NOMO-1 treated with dmso at 0.1 percent for 144 hours (cell line): ENCODE measurements around the gene PPIL3.
"Not testable (repeated sequence)": the region's sequence is repeated elsewhere in the genome, so short reads cannot be mapped to it uniquely, and the experiment has no call there.

ENCODE experiments used
- DNase-seq: peaks from one replicate; lab custom pipeline; 2025; ENCODE audit not compliant: unreplicated experiment; lab: John Stamatoyannopoulos, UW

Gene PPIL3

DNA sequence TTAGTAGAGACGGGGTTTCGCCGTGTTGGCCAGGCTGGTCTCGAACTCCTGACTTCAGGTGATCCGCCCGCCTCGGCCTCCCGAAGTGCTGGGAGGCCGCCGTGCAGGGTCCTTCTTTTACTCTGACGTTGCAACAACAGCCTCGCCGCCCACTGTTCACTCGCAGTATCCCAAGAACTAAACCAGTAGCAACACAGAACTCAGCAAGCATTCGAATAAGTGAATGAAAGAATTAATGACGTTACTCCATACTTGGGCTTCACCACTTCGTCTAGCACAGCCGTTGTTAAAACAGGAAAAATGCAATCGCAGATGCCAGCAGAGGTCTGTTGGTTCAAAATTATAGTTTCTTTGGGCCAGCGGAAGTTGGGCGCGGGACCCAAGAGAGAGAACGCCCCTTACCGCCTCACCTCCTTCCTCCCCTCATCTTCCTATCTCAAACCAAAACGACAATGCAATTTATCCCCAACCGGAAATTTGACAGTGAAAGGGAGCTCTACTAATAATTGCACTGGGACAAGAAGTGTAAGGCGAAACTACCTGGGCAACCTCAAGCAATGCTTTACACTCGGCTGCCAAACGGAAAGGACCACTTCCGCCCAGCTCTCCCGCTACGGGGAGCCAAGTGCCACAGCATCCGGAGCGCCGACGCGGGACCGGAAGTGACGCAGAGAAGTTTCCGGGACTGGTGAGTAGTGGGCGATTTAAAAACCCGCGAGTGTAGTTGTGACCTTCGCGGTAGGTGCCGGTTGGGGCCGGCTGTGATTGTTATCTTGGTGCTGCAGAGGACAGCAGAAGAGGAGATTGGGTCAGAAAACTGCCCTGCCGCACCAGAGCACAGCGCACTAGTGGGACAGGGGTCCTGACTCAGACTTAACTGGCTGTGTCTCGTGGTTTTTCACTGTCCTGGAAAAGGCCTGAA is at the start of gene PPIL3, which contains the start of gene NIF3L1:
PPIL3 (minus strand) TSS at position 374 of the 922 bp plus-strand sequence. CDS start 1,462 bp downstream, outside the sequence.
NIF3L1 (plus strand) TSS at position 668 of the 922 bp plus-strand sequence. CDS start 2,573 bp downstream, outside the sequence.
- DNase-seq: peak; percentile 94

GRCh38 chr2:200930947-200931626 is 42.2 kb upstream of the PPIL3 start:
- peak; percentile 14 for DNase-seq

DNA sequence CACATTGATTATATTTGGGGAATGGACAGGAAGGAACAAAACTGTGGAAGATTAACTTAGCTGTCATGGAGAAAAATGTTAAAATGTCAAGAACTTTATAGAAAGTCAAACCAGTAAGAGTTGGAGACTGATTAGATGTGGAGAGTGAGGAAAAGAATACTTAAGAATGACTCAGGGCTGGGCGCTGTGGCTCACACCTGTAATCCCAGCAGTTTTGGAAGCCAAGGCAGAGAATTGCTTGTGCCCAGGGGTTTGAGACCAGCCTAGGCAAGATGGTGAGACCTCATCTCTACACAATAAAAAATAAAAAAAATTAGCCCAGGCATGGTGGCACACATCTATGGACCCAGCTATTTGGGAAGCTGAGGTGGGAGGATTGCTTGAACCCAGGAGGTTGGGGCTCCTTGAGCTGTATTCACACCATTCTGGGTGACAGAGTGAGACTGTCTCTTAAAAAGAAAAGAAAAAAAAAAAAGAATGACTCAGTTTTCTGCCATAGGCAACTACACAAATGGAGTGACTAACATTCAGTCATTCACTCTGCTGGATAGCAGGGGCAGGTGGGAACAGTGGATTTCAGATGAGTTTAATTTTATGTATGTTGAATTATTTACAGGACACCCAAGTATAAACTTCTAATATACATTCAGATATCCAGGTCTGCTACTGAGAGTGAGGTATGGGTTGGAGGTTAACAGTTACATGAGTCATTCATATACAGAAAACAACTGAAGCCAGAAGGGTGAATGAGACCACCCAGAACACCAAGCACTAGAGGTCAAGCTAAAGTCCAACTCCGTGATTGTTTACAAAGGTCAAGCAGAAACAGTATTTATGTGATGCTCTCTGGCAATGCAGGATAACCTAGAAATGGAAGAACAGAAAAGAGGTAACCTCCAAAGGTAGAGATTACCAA is 40.7 kb upstream of the PPIL3 start:
- no peak for DNase-seq

DNA sequence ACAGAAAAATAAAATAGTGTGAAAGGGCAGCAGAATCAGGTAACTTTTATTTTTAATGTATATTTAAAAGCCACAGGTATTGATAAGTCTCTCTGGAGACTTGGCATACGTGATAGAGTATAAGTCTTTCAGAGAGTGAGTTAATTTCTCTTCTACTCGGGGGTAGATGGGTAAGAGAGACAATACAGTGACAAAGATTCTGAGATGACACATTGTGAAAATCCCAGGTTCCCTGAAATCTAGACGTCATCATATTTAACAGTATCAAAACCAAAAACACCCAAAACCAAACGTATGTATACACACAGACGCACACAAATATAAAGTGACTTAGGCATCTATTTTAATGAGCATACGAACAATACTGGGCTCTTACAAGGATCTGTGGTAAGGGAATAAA is 33.6 kb upstream of the PPIL3 start:
- DNase-seq: no peak

- DNase-seq: no peak
Observed at GRCh38 chr2:200913654-200914053, 24.8 kb upstream of the PPIL3 start.

GRCh38 chr2:200909958-200910357 is 21.1 kb upstream of the PPIL3 start:
- no peak for DNase-seq

DNA sequence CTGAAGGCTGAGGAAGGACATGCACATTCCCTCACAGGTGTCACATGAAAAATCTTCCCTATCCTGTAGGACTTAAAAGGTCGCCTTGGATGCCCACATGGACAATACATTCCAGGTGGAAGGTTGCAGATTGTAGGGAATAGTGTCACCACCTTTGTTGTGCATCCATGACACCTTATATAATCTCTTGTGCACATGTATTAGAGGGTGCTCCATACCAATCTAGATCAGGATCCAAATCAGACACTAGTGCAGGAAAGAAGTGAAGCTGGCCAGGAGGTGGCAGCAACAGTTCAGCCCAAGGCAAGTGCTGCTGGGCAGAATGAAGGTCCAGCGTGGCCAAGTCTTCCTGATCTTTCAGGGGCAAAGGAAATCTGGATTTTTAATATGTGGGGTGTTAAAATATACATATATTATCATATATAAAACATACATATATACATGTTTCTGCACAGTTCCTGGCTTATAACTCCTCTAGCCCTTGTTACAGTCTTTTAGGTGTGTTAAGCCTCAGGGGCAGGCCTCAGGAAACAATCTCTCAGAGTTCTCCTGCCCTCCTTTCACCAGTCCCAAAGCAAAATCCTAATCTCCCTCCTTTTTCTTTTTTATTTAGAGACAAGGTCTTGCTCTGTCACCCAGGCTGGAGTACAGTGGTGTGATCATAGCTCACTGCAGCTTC is 16.9 kb upstream of the PPIL3 start:
- peak; percentile 20 for DNase-seq

DNA sequence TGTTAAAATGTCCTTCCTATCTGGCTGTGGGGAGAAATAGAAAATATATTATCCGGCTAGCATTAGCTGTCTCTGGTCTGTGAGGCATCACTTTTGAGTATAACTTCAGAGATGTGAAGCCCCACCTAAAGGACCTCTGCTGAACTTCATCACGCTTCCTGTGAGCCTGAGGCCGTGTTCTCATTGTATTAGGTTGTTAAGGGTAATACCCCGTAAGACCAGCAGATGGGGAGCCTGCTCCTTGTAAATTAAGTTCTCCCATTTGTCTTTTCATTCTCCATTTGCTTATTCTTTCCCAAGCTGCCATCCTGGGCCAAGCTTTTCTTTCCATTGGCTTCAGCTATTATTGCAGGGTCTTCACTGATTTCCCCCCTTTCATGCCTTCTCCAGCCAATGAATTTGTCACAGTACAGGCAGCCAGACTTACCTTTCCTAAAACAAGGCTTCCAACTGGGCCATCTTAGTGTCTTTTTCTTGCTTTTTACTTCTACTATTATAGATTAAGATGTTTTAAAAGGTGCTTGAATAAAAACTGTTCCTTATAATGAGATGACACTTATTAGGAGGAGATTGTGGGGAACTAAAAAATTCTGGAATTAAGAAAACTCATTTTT is 12.7 kb upstream of the PPIL3 start:
- DNase-seq: peak; percentile 69

- no peak for DNase-seq
Observed at GRCh38 chr2:200899482-200899881, 10.6 kb upstream of the PPIL3 start.

- DNase-seq: not testable (repeated sequence)
Observed at GRCh38 chr2:200881715-200882249, 7.1 kb downstream of the PPIL3 start.

DNA sequence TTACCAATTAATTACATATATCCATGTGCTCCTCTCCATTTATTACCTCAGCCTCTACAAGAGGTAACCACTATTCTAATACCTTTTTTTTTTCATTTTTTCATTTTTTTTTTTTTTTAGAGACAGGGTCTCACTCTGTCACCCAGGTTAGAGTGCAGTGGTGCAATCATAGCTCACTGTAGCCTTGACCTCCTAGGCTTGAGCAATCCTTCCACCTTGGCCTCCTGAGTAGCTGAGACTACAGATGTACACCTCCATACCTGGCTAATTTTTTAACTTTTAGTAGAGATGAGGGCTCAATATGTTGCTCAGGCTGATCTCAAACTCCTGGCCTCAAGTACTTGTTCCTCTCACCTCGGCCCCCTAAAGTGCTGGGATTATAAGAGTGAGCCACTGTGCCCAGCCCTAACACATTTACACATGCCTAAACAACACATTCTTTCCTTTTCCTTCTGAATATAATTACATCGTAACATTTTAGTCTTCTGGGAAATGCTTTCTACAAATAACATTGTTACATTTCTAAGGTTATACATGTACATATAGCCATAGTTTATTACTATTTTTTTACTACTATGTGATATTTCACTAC is 10.5 kb downstream of the PPIL3 start:
- DNase-seq: no peak

DNA sequence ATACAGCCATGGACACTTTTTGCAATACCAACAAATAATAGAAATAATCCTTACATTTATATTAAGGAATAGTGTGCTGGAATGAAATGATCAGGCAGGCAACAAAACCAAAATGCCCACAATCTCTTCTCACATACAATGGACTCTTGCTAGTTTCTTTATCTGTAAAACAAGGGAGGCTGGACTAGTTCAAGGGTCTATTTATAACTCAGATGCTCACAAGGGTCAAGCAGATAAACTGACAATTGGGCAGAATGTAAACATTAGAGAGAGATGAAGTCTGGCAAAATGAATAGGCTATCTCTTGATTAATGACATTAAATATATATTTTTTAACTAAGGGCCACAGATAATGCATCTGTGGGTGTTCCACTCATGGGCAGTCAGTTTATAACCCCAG is 11.4 kb downstream of the PPIL3 start:
- no peak for DNase-seq

GRCh38 chr2:200873560-200873959 is 15.3 kb downstream of the PPIL3 start:
- no peak for DNase-seq

- no peak for DNase-seq
Observed at GRCh38 chr2:200871151-200871550, 17.7 kb downstream of the PPIL3 start.

GRCh38 chr2:200869014-200869413 is 19.9 kb downstream of the PPIL3 start:
- DNase-seq: no peak

DNA sequence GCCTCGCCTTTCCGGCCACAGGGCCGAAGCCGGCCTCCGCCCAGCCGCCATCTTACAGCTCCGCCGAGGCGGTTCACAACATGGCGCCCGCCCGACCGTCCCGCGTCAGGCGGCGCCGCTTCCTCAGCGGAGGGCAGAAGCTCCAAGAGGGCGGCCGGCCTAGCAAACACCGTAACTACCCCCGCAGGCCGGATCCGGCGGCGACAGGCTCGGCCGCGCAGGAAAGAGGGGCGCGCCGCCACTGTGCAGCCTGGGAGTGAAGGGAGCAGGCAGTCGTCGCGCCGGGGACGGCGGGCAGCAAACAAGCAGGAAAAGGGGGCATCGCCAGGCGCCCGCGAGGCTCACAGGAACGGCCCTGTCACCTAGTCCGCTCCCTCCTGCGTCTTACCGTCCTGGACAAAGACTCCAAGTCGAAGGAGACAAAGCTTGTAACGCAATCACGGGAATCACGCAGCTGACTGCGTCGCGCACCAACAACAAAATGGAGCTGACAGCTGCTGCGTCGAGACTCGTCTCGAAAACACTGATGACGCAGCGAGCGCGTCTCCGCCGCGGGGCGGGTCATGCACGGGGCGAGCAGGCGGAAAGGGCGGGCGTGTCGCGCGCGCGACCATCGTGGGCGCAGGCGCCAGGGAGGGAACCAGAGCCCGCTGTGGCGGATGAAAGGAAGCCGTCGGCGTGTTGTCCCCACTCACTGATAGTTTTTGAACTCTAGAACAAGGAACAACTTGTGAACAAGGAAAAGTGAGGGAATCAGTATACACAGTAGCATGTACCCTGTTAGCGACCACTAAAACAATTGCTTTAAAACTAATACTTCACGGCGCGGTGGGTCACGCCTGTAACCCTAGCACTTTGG is 24.5 kb downstream of the PPIL3 start, which contains the start of gene CLK1:
CLK1 (minus strand) TSS at position 483 of the 859 bp plus-strand sequence. CDS start 2,796 bp downstream, outside the sequence.
- peak; percentile 75 for DNase-seq

GRCh38 chr2:200863782-200864175 is 25.1 kb downstream of the PPIL3 start:
- DNase-seq: no peak

GRCh38 chr2:200862532-200863000 is 26.3 kb downstream of the PPIL3 start:
- DNase-seq: no peak
